Peyer's patch (tissue), 4 donors: ENCODE measurements around the gene FBXL19.

ENCODE experiments used
- CTCF ChIP-seq, 6 experiments: fragments of 450-650 bp in 4 of 6; fragments of 200-600 bp in 2 of 6; sonication (generic) in 1 of 6; IDR thresholded peaks; one replicate each; pipeline ENCODE4 v1.5.1; 2017 to 2019; ENCODE audit warnings: antibody characterized with exemption in 6 of 6, mild to moderate bottlenecking in 3 of 6, moderate library complexity in 1 of 6
- POLR2A ChIP-seq, 2 donors: fragments of 450-650 bp; IDR thresholded peaks; one replicate each; pipeline ENCODE4 v1.5.1; 2017; ENCODE audit warnings: antibody characterized with exemption in 2 of 2, mild to moderate bottlenecking in 2 of 2, moderate library complexity in 2 of 2

- TF ChIP-seq CTCF (IDR thresholded peaks at IDR 0.05) = no peak
- no peak for TF ChIP-seq POLR2A (IDR thresholded peaks at IDR 0.05)
These were observed 19.8 kb upstream of the FBXL19 start for GRCh38 chr16:30903596-30903995.
